Caco-2 (cell line): ENCODE measurements around the gene MRPL22. TPM values are rescaled to one million over a fixed set of nuclear protein-coding genes. Genes with fewer than 3 reads are reported as not detected.

Experiments
- BruUV-seq: library from RNA; stranded (reverse); fragments of 400-500 nt; replicated peaks from 2 replicates; lab custom pipeline; 2021; lab: Mats Ljungman, UMichigan
- CTCF ChIA-PET: fragments of 300-600 bp; sonication (Branson Sonifier 250); formaldehyde crosslinking; loops from one replicate; lab custom pipeline; 2022; ENCODE audit warnings: antibody characterized with exemption; lab: Charles Lee
- POLR2A ChIA-PET: fragments of 300-600 bp; sonication (Branson Sonifier 250); formaldehyde crosslinking; loops from one replicate; lab custom pipeline; 2022; ENCODE audit warnings: antibody characterized with exemption; lab: Charles Lee
- DNase-seq, 2 experiments: peaks; one replicate each; pipeline versions ENCODE4 v3.0.0 to v3.0.0-alpha.2; 2020 to 2022
- H3K27me3 ChIP-seq: replicated peaks from 2 replicates; pipeline ENCODE4 v1.6.0; 2011; ENCODE audit warnings: low read length; ENCODE audit not compliant: control insufficient read depth, insufficient read depth
- H3K36me3 ChIP-seq: 2 replicates; pipeline ENCODE4 v1.5.1; 2011; ENCODE audit warnings: low read length; ENCODE audit not compliant: control insufficient read depth, insufficient read depth
- H3K4me1 ChIP-seq: fragments of 250-450 bp; sonication (Bioruptor Pico); 2 replicates; pipeline ENCODE4 v1.5.1; 2020; ENCODE audit warnings: mild to moderate bottlenecking
- H3K4me3 ChIP-seq: 2 replicates; pipeline ENCODE4 v1.5.1; 2011; ENCODE audit warnings: low read depth, mild to moderate bottlenecking, control low read depth, low read length
- H3K9me3 ChIP-seq: fragments of 250-450 bp; sonication (Bioruptor Pico); 2 replicates; pipeline ENCODE4 v1.5.1; 2020; ENCODE audit warnings: mild to moderate bottlenecking, moderate library complexity
- H3K27ac Mint-ChIP-seq: one replicate; pipeline ENCODE4 v1.8.0; 2022; ENCODE audit warnings: mixed read lengths; ENCODE audit not compliant: unreplicated experiment
- H3K27me3 Mint-ChIP-seq: one replicate; pipeline ENCODE4 v1.8.0; 2022; ENCODE audit warnings: mixed read lengths; ENCODE audit not compliant: insufficient read depth, unreplicated experiment
- H3K36me3 Mint-ChIP-seq: one replicate; pipeline ENCODE4 v1.8.0; 2022; ENCODE audit warnings: mild to moderate bottlenecking, mixed read lengths; ENCODE audit not compliant: insufficient read depth, unreplicated experiment
- H3K4me1 Mint-ChIP-seq: one replicate; pipeline ENCODE4 v1.8.0; 2022; ENCODE audit warnings: low read depth, mixed read lengths; ENCODE audit not compliant: unreplicated experiment
- H3K4me3 Mint-ChIP-seq: one replicate; pipeline ENCODE4 v1.8.0; 2022; ENCODE audit warnings: mild to moderate bottlenecking, moderate library complexity, mixed read lengths; ENCODE audit not compliant: unreplicated experiment
- H3K9me3 Mint-ChIP-seq: one replicate; pipeline ENCODE4 v1.8.0; 2022; ENCODE audit warnings: mixed read lengths; ENCODE audit not compliant: unreplicated experiment
- CTCF ChIP-seq, 2 experiments: fragments of 200-600 bp in 1 of 2; IDR thresholded peaks; 1 replicate in 1 of 2; 2 replicates in 1 of 2; pipeline versions ENCODE4 v1.5.1 to v1.8.0; 2011 to 2022; ENCODE audit warnings: antibody characterized with exemption in 1 of 2, control low read depth in 1 of 2, inconsistent platforms in 1 of 2, low read depth in 1 of 2, low read length in 1 of 2, mild to moderate bottlenecking in 1 of 2, moderate library complexity in 1 of 2; ENCODE audit not compliant: insufficient read depth in 1 of 2, severe bottlenecking in 1 of 2, unreplicated experiment in 1 of 2
- intact Hi-C: fragments of 100-400 bp; cut with micrococcal nuclease; formaldehyde crosslinking; loops from one replicate; pipeline ENCODE4 v1.10.0; 2022; ENCODE audit not compliant: unreplicated experiment
- total RNA-seq: library from RNA; stranded (reverse); gene quantifications from 2 replicates; pipeline ENCODE4 v1.2.3, GENCODE V29; 2022

The MRPL22 gene
- total RNA-seq, 1 experiment from 2014 or later: 84.8 TPM

DNA sequence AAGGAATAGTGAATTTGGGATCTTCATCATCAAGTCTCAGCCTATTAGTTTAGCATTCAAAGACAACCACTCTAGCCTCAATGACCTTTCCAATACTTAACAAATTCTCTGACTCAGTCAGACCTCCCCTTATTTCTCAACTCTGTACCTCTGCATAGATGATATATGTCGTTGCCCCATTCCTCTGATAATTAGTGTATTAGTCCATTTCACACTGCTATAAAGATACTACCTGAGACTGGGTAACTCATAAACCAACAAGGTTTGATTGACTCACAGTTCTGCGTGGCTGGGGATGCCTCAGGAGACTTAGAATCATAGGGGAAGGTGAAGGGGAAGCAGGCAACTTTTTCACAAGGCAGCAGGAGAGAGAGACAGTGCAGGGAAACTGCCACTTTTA is 8.9 kb downstream of the MRPL22 start:
- no TSS peak for BruUV-seq
- Mint-ChIP-seq H3K36me3 (no peaks in the 10 kb centered on the region), H3K27ac (no peak overlapping the region), H3K4me3 (no peak overlapping the region), H3K4me1 (no peaks in the 10 kb centered on the region), H3K27me3 (no peaks in the 10 kb centered on the region), H3K9me3 (no peaks in the 10 kb centered on the region)
- Histone ChIP-seq H3K4me3 (no peak overlapping the region), H3K27me3 (no peaks in the 10 kb centered on the region), H3K9me3 (no peaks in the 10 kb centered on the region), H3K36me3 (no peaks in the 10 kb centered on the region), H3K4me1 (no peaks in the 10 kb centered on the region)
- no peak for TF ChIP-seq CTCF (IDR thresholded peaks at IDR 0.05; ENCODE audit: insufficient read depth in 1 of 2, low read depth in 1 of 2, low read length in 1 of 2, severe bottlenecking in 1 of 2, unreplicated experiment in 1 of 2)
- ChIA-PET CTCF (no interaction called here), POLR2A (no interaction called here)
- no peak for DNase-seq
- intact Hi-C loops: no loop called here

DNA sequence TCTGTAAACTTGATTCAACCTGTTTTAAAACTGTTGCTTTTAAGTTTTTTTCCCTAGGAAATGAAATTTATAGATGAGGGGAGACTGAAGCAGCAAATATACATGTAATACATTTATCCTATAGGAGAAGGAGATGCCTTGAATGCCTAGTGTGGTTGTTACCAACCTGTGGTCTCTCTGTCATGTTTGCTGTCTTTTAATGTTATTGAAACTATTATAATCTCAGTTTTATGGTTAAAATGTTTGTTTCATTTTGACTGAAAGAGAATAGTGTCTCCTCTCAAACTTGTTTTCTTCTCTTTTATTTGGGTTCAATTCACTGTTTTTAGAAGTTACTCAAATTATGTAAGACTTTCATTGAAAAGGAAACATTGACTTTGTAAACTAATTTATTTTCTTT is 15.8 kb downstream of the MRPL22 start:
- intact Hi-C loops: no loop called here
- ChIA-PET CTCF (no interaction called here), POLR2A (no interaction called here)
- H3K4me1 ChIP-seq: no peaks in the 10 kb centered on the region
- no TSS peak for BruUV-seq
- DNase-seq: no peak
- H3K27ac Mint-ChIP-seq: no peak overlapping the region
- no peak overlapping the region for H3K4me3 ChIP-seq
- H3K4me3 Mint-ChIP-seq: no peak overlapping the region
- no peaks in the 10 kb centered on the region for H3K27me3 Mint-ChIP-seq
- no peaks in the 10 kb centered on the region for H3K9me3 ChIP-seq
- H3K4me1 Mint-ChIP-seq: no peaks in the 10 kb centered on the region
- H3K27me3 ChIP-seq: no peaks in the 10 kb centered on the region
- peaks cover 24% of the 10 kb centered on the region for H3K36me3 Mint-ChIP-seq
- no peak for TF ChIP-seq CTCF (IDR thresholded peaks at IDR 0.05; ENCODE audit: insufficient read depth in 1 of 2, low read depth in 1 of 2, low read length in 1 of 2, severe bottlenecking in 1 of 2, unreplicated experiment in 1 of 2)
- no peaks in the 10 kb centered on the region for H3K9me3 Mint-ChIP-seq
- no peaks in the 10 kb centered on the region for H3K36me3 ChIP-seq

GRCh38 chr5:154962494-154962893 is 21.6 kb downstream of the MRPL22 start:
- POLR2A ChIA-PET: no interaction called here
- no peaks in the 10 kb centered on the region for H3K4me1 Mint-ChIP-seq
- no TSS peak for BruUV-seq

More at GRCh38 chr5:154962494-154962893, 21.6 kb downstream of the MRPL22 start:
- Histone ChIP-seq H3K4me3 (no peak overlapping the region), H3K4me1 (no peaks in the 10 kb centered on the region), H3K36me3 (no peaks in the 10 kb centered on the region), H3K27me3 (no peaks in the 10 kb centered on the region), H3K9me3 (no peaks in the 10 kb centered on the region)
- Mint-ChIP-seq H3K4me3 (no peak overlapping the region), H3K36me3 (peaks cover 27% of the 10 kb centered on the region), H3K27me3 (no peaks in the 10 kb centered on the region), H3K27ac (no peak overlapping the region), H3K9me3 (no peaks in the 10 kb centered on the region)
- intact Hi-C loops: no loop called here
- no peak for DNase-seq
- CTCF ChIA-PET: no interaction called here
- TF ChIP-seq CTCF (IDR thresholded peaks at IDR 0.05; ENCODE audit: insufficient read depth in 1 of 2, low read depth in 1 of 2, low read length in 1 of 2, severe bottlenecking in 1 of 2, unreplicated experiment in 1 of 2): no peak
